Calu3 (cell line): ENCODE data around the gene DOCK10. TPM values are rescaled to one million over a fixed set of nuclear protein-coding genes. Genes with fewer than 3 reads are reported as not detected.

Source experiments
- BruUV-seq: library from RNA; stranded (reverse); fragments of 400-500 nt; replicated peaks from 2 replicates; lab custom pipeline; 2021; lab: Mats Ljungman, UMichigan
- CTCF ChIA-PET: fragments of 300-600 bp; sonication (Branson Sonifier 250); formaldehyde crosslinking; loops from one replicate; lab custom pipeline; 2022; ENCODE audit warnings: antibody characterized with exemption; lab: Charles Lee
- DNase-seq: peaks from one replicate; pipeline ENCODE4 v3.0.0; 2022
- H3K27ac Mint-ChIP-seq: one replicate; pipeline ENCODE4 v1.8.0; 2022; ENCODE audit warnings: mixed read lengths; ENCODE audit not compliant: unreplicated experiment
- H3K27me3 Mint-ChIP-seq: one replicate; pipeline ENCODE4 v1.8.0; 2022; ENCODE audit warnings: mixed read lengths; ENCODE audit not compliant: unreplicated experiment
- H3K36me3 Mint-ChIP-seq: one replicate; pipeline ENCODE4 v1.8.0; 2022; ENCODE audit warnings: mild to moderate bottlenecking, moderate library complexity, mixed read lengths; ENCODE audit not compliant: insufficient read depth, unreplicated experiment
- H3K4me1 Mint-ChIP-seq: one replicate; pipeline ENCODE4 v1.8.0; 2022; ENCODE audit warnings: mild to moderate bottlenecking, low read depth, mixed read lengths; ENCODE audit not compliant: unreplicated experiment
- H3K4me3 Mint-ChIP-seq: one replicate; pipeline ENCODE4 v1.8.0; 2022; ENCODE audit warnings: mild to moderate bottlenecking, low read depth, moderate library complexity, mixed read lengths; ENCODE audit not compliant: unreplicated experiment
- H3K9me3 Mint-ChIP-seq: one replicate; pipeline ENCODE4 v1.8.0; 2022; ENCODE audit warnings: low read depth, mixed read lengths; ENCODE audit not compliant: unreplicated experiment
- intact Hi-C: fragments of 100-400 bp; cut with micrococcal nuclease; formaldehyde crosslinking; loops from one replicate; pipeline ENCODE4 v1.10.0; 2022; ENCODE audit not compliant: unreplicated experiment
- total RNA-seq: library from RNA; stranded (reverse); gene quantifications from 2 replicates; pipeline ENCODE4 v1.2.3, GENCODE V29; 2022
- TF ChIP-seq, protein P1 (sequence below): fragments of 200-600 bp; IDR thresholded peaks from one replicate; pipeline ENCODE4 v1.8.0; 2022; ENCODE audit warnings: antibody characterized with exemption; ENCODE audit not compliant: unreplicated experiment

DOCK10 gene
- total RNA-seq, 1 experiment from 2014 or later: 11.9 TPM

DNA sequence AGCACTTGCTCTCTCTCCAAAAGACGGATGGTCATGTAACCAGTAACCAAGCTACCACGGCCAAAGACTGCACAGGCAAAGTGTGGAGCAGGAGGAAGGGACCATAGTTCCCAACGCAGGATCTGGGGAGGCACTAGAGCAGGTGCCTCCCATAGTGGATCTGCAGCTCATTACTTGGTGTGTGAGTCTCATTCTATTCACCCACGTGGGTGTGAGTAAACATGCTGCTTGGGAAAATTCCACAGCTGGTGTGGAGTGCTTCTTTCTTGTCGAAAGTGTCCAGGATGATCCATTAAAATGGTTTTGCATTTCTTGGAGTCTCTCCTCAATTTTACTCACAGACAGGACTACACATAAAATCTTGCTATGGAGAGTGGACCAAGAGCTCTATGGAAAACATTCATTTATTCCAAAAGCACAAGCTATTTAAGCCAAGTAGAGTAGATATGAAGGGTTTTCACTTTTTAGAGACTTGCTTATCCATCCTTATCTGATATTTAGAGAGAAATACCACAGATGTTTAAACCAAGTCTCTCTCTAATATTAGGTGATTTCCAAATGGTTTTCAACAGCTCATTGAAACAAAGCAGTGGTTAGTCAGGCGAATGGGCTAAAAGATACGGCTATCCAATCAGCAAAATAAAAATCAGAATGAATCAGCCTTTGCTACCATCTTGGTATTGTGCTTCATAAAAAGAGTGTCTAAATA lies 221.8 kb downstream of the DOCK10 start:
- Mint-ChIP-seq H3K27me3 (no peaks in the 10 kb centered on the region), H3K36me3 (no peaks in the 10 kb centered on the region), H3K27ac (no peak overlapping the region), H3K4me1 (peaks cover 28% of the 10 kb centered on the region), H3K4me3 (no peak overlapping the region), H3K9me3 (peaks cover 3% of the 10 kb centered on the region)
- CTCF ChIA-PET: no interaction called here
- TF ChIP-seq, protein P1, sequence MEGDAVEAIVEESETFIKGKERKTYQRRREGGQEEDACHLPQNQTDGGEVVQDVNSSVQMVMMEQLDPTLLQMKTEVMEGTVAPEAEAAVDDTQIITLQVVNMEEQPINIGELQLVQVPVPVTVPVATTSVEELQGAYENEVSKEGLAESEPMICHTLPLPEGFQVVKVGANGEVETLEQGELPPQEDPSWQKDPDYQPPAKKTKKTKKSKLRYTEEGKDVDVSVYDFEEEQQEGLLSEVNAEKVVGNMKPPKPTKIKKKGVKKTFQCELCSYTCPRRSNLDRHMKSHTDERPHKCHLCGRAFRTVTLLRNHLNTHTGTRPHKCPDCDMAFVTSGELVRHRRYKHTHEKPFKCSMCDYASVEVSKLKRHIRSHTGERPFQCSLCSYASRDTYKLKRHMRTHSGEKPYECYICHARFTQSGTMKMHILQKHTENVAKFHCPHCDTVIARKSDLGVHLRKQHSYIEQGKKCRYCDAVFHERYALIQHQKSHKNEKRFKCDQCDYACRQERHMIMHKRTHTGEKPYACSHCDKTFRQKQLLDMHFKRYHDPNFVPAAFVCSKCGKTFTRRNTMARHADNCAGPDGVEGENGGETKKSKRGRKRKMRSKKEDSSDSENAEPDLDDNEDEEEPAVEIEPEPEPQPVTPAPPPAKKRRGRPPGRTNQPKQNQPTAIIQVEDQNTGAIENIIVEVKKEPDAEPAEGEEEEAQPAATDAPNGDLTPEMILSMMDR: no peak
- DNase-seq: no peak
- intact Hi-C loops: no loop called here
- BruUV-seq: no TSS peak

DNA sequence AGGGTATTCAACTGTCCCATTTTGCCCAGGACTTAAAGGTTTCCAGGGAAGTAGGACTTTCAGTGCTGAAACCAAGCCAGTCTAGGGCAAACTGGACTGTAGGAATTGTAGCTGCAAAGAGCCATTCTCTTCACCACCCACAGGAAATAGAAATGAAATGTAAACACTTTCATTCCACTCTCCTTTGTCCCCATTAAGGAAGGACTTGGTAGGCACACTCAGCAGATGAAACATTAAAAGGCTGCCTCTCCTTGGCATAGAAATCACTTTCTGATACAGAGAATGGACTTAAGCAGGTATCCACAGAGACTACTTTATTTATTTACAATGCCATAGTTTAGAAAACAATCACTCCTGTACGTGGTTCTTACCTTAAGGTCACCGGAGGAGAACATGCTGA lies 223.2 kb downstream of the DOCK10 start:
- intact Hi-C loops: no loop called here
- peaks cover 28% of the 10 kb centered on the region for H3K4me1 Mint-ChIP-seq
- H3K27me3 Mint-ChIP-seq: no peaks in the 10 kb centered on the region
- CTCF ChIA-PET: no interaction called here
- peak overlapping the region; percentile 22 for H3K27ac Mint-ChIP-seq
- H3K4me3 Mint-ChIP-seq: no peak overlapping the region
- no peaks in the 10 kb centered on the region for H3K36me3 Mint-ChIP-seq
- DNase-seq: no peak
- H3K9me3 Mint-ChIP-seq: peaks cover 3% of the 10 kb centered on the region
- no TSS peak for BruUV-seq
- TF ChIP-seq, protein P1: no peak

DNA sequence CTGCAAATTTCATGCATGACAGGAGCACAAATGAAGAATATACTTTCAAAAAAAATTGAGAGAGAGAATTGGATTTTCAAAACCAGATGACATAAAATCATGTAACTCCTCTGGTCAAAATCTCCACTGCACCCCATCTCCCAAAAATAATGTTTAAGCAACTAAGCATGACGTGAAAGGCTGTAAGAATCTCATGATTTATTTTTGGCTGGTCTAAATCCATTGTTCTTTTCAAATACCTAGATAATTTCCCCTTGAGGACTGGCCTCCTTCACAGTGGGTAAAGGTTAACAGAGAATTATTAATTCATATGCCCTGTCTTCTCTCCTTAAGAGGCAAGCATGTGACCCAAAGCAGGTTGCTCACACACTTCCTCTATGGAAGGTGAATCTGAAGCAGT lies 224.6 kb downstream of the DOCK10 start:
- H3K4me3 Mint-ChIP-seq: no peak overlapping the region
- no TSS peak for BruUV-seq
- no peak for DNase-seq
- CTCF ChIA-PET: no interaction called here
- intact Hi-C loops: no loop called here
- H3K27me3 Mint-ChIP-seq: no peaks in the 10 kb centered on the region
- no peak overlapping the region for H3K27ac Mint-ChIP-seq
- H3K36me3 Mint-ChIP-seq: no peaks in the 10 kb centered on the region
- TF ChIP-seq, protein P1: no peak
- H3K9me3 Mint-ChIP-seq: peaks cover 3% of the 10 kb centered on the region
- H3K4me1 Mint-ChIP-seq: peaks cover 28% of the 10 kb centered on the region

DNA sequence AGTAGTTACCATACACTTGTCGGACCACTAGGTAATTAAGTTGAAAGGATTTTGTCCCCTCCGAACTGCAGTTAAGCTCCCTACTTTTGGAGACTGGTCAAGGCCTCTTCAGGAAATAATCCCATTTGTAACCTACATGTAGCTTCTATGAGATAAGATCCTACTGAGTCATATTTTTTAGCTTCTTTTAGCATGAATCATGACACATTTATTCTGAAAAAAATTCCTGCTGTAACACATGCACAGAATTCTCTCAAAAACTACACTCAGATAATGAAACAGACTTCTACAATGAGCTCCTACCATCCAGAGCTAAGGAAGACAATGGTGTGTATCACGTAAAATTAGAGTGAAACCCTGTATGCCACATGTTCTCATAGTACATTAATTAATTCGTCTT lies 225.5 kb downstream of the DOCK10 start:
- Mint-ChIP-seq H3K27ac (no peak overlapping the region), H3K27me3 (no peaks in the 10 kb centered on the region), H3K4me1 (peaks cover 28% of the 10 kb centered on the region), H3K36me3 (no peaks in the 10 kb centered on the region), H3K9me3 (peaks cover 3% of the 10 kb centered on the region), H3K4me3 (no peak overlapping the region)
- TF ChIP-seq, protein P1: no peak
- CTCF ChIA-PET: interaction anchor here (0.6 kb wide), 1 partner anchor 1975 kb away, joined by 4 read pairs; no protein-coding TSS in a partner anchor
- no peak for DNase-seq
- no TSS peak for BruUV-seq
- intact Hi-C loops: no loop called here
